Measurements from ENCODE around the gene SURF6.

DNA sequence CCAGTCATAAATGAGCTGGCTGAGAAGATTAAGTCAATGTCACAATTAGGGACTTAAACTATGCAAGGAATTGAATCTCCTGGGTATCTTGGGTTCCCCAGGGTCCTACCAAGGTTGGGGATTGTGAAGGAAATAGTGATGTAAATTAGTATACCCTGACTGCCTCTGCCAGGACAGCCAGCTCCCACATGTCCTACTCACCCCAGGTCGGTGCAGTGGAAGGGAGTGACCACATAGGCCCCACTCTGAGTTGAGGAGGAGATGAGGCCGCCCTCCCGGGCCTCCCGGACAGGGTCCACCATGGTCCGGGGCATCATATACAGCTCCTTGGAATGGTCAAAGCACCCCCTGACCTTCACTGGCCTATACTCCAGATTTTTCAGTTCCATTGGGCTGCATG is 17.6 kb upstream of the SURF6 start:
- TF ChIP-seq, protein P1, sequence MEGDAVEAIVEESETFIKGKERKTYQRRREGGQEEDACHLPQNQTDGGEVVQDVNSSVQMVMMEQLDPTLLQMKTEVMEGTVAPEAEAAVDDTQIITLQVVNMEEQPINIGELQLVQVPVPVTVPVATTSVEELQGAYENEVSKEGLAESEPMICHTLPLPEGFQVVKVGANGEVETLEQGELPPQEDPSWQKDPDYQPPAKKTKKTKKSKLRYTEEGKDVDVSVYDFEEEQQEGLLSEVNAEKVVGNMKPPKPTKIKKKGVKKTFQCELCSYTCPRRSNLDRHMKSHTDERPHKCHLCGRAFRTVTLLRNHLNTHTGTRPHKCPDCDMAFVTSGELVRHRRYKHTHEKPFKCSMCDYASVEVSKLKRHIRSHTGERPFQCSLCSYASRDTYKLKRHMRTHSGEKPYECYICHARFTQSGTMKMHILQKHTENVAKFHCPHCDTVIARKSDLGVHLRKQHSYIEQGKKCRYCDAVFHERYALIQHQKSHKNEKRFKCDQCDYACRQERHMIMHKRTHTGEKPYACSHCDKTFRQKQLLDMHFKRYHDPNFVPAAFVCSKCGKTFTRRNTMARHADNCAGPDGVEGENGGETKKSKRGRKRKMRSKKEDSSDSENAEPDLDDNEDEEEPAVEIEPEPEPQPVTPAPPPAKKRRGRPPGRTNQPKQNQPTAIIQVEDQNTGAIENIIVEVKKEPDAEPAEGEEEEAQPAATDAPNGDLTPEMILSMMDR (IDR thresholded peaks at IDR 0.05): no peak
- TF ChIP-seq POLR2AphosphoS5 (IDR thresholded peaks at IDR 0.05): no peak
